Loucy (cell line): ENCODE results near the gene ELF5.

Experiments
- EZH2phosphoT487 ChIP-seq: fragments of 200-600 bp; IDR thresholded peaks from 2 replicates; pipeline ENCODE4 v1.6.1; 2018; ENCODE audit warnings: antibody characterized with exemption, mild to moderate bottlenecking, moderate library complexity, borderline replicate concordance
- TF ChIP-seq, protein P1 (sequence below): fragments of 200-600 bp; sonication (generic); conservative IDR thresholded peaks from 2 replicates; pipeline ENCODE4 v1.5.1; 2014; ENCODE audit warnings: mild to moderate bottlenecking, antibody characterized with exemption, low read length

DNA sequence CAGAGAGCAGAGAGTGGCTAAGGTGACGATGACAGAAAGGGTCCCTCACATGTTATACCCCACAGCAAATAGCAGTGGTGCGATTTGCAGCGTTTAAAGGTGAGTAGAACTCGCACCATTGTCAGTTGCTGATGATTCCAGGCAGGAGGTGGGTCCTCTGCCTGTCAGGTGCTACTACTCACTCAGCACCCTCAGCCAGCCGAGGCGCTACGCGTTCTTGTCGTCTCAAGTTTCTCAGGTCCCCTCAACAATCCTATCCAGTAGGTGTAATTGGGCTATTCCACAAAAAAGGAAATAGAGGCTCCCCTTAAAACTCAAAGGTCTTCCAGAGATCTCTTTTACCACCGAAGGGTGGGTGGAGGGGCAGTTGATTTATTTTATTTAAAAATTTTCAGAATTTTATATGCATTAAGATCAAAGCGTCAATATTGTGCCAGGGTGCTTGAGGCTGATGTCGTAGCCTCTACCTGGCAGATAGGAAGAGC, 18.3 kb downstream of the ELF5 start:
- TF ChIP-seq, protein P1, sequence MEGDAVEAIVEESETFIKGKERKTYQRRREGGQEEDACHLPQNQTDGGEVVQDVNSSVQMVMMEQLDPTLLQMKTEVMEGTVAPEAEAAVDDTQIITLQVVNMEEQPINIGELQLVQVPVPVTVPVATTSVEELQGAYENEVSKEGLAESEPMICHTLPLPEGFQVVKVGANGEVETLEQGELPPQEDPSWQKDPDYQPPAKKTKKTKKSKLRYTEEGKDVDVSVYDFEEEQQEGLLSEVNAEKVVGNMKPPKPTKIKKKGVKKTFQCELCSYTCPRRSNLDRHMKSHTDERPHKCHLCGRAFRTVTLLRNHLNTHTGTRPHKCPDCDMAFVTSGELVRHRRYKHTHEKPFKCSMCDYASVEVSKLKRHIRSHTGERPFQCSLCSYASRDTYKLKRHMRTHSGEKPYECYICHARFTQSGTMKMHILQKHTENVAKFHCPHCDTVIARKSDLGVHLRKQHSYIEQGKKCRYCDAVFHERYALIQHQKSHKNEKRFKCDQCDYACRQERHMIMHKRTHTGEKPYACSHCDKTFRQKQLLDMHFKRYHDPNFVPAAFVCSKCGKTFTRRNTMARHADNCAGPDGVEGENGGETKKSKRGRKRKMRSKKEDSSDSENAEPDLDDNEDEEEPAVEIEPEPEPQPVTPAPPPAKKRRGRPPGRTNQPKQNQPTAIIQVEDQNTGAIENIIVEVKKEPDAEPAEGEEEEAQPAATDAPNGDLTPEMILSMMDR, result no peak
- no peak for TF ChIP-seq EZH2phosphoT487
